NCI-H2196 (cell line): ENCODE data around the gene CDIP1.

ENCODE experiments used
- DNase-seq: peaks from one replicate; lab custom pipeline; 2025; ENCODE audit not compliant: unreplicated experiment; lab: John Stamatoyannopoulos, UW

The CDIP1 gene

DNA sequence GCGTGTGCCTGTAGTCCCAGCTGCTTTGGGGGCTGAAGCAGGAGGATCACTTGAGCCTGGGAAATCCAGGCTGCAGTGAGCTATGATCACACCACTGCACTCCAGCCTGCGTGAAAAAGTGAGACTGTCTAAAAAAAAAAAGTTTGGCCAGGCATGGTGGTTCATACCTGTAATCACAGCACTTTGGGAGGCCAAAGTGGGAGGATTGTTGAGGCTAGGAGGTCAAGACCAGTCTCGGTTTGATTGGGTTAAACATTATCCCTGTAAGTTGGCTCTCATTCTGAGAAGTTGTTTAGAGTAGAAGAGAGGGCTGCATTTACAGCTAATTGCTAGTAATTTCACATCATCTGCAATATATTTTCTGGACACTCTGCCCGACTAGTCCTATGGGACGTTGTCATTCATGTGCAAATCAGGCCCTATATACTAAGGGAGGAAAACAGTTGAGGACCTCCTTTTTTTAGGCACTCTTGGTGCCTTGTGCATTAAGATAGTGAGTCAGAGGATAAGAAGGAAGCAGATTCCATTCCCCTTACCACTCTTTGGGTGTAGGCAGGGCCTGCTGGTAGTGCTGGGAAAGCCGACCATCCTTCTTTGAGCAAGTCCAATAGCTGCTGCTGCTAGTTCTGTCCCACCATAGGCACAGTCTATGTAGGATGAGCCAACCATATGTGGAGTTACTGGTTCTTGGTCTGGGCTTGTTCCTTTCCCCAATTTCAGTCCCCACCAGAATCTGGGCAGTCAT lies 43.7 kb downstream of the CDIP1 start:
- no peak for DNase-seq

GRCh38 chr16:4491898-4492297 lies 46.7 kb downstream of the CDIP1 start:
- no peak for DNase-seq

- DNase-seq = no peak
These were observed 49.5 kb downstream of the CDIP1 start for GRCh38 chr16:4489030-4489429.

GRCh38 chr16:4488499-4488967 lies 50.0 kb downstream of the CDIP1 start:
- DNase-seq = no peak

GRCh38 chr16:4487955-4488498 lies 50.5 kb downstream of the CDIP1 start:
- no peak for DNase-seq

GRCh38 chr16:4486126-4486893 lies 52.3 kb downstream of the CDIP1 start:
- DNase-seq = no peak

GRCh38 chr16:4481963-4482362 lies 56.6 kb downstream of the CDIP1 start:
- no peak for DNase-seq

DNA sequence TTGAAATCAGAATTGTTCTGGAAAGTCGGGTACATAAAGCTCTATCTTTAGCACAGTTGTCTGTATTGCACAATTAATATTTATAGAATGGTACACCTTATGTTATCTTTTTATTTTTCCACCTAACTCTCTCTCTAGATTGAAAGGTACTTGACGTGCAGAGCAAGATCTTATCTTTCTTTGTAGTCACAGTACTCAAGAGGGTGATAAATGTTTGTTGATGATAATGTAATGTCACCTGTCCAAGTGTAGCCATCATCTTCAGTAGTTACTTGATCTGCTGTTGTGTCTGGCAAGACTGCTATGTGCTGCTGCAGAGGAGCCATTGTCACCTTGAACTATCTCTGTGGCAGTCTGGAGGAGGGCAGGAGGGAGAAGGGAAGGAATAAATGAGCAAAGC lies 57.0 kb downstream of the CDIP1 start:
- DNase-seq = no peak

DNA sequence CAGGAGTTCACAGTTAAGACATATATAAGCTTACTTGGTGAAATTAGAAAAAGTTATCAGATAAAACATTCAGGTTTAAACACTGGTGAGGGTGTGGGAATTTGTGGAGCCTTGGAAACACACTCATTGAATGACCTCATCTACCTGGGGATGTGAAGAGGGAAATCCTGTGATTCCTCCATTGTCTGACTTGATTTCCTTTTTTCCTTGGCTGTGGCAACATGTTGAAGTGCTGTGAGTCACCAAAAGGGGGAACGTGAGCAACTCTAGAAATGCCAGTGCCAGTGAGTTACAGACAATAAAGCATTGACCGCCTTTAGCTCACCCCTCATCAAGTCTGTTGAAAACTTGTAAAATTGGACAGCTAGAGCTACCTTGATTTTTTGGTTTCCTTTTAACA lies 60.6 kb downstream of the CDIP1 start:
- DNase-seq = peak; percentile 15

GRCh38 chr16:4475880-4476788 lies 62.4 kb downstream of the CDIP1 start, which contains the start of gene HMOX2:
Gene HMOX2 (plus strand): TSS chr16:4476398. CDS start chr16:4505525, 29,127 bp downstream.
- peak; percentile 95 for DNase-seq

- peak; percentile 95 for DNase-seq
These were observed 64.2 kb downstream of the CDIP1 start, which contains the start of gene NMRAL1 for GRCh38 chr16:4474192-4474961. Gene NMRAL1 (minus strand): TSS chr16:4474625. CDS start chr16:4474132, 493 bp downstream.

DNA sequence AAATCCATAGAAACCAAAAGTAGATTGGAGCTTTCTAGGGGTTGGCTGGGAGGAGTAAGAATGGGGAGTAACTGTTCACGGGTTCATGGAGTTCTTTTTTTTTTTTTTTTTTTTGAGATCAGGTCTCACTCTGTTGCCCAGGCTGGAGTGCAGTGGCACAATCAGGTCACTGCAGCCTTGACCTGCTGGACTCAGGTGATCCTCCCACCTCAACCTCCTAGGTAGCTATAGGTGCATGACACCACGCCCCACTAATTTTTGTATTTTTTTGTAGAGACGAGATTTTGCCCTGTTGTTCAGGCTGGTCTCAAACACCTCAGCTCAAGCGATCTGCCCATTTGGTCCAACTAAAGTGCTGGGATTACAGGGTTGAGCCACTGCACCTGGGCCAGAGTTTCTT lies 65.7 kb downstream of the CDIP1 start:
- DNase-seq = no peak

GRCh38 chr16:4471869-4472268 lies 66.7 kb downstream of the CDIP1 start:
- no peak for DNase-seq

GRCh38 chr16:4468972-4469371 lies 69.6 kb downstream of the CDIP1 start:
- no peak for DNase-seq

- DNase-seq = no peak
These were observed 70.7 kb downstream of the CDIP1 start for GRCh38 chr16:4467916-4468315.

- no peak for DNase-seq
These were observed 72.4 kb downstream of the CDIP1 start for GRCh38 chr16:4465977-4466779.

DNA sequence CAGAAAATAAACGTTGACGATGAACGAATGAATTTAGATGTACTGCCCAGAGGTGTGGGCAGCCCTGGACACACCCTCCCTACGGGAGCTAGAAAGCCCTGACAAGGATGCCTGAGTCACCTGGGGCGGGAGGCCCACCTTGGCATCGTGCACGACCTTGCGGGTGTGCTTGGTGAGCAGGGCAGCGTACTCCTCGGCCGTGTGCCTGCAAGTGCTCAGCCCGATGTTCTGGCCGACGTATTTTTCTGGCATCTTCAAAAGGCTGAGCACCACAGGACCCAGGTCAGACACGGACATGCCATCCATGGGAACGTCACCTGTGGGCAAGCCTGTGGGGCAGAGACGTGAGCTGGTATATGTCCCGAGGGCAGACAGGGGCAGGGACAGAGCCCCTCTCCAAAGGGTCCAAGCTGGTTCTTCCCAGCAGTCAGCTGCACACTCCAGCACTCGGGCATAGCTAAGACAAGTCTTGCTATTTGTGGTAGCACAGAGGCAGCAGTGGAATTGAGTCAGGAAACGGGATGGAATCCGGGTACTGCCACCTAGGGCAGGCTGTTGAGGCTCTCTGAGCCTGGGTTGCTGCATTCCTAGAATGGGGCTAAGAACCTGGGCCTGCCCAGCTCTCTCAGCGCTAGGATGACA lies 74.9 kb downstream of the CDIP1 start:
- no peak for DNase-seq

- no peak for DNase-seq
These were observed 77.1 kb downstream of the CDIP1 start for GRCh38 chr16:4461250-4462085.
